CD4-positive, alpha-beta T cell treated with Interleukin-21 for 1 hour (primary cell): Measurements from ENCODE around the gene BTRC.

Experiments
- DNase-seq: peaks from one replicate; pipeline ENCODE4 v3.0.0-alpha.2; 2020

BTRC gene

DNA sequence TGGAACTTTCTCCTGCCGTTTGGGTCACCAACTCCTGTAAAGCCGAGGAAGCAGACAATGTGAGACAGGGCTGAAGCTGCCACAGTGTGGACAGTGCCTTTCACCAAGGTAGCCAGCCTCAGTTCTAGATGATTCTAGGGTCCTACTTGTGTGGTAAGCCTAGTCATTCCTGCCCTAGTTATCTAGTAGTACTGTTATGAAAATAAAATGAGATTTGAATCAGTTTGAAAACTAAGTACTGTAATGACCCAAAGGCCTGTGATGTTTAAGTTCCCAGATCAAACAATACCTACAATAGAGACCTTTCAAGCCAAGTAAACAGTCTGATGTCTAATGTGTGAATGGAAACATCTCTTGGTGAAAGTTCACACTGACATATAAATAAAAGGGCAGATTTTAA is 197.0 kb downstream of the BTRC start:
- no peak for DNase-seq

GRCh38 chr10:101552442-101552841 is 198.5 kb downstream of the BTRC start:
- DNase-seq: no peak

- DNase-seq: no peak
These were observed 203.6 kb downstream of the BTRC start for GRCh38 chr10:101557541-101557940.

GRCh38 chr10:101558204-101558603 is 204.2 kb downstream of the BTRC start:
- DNase-seq: no peak

DNA sequence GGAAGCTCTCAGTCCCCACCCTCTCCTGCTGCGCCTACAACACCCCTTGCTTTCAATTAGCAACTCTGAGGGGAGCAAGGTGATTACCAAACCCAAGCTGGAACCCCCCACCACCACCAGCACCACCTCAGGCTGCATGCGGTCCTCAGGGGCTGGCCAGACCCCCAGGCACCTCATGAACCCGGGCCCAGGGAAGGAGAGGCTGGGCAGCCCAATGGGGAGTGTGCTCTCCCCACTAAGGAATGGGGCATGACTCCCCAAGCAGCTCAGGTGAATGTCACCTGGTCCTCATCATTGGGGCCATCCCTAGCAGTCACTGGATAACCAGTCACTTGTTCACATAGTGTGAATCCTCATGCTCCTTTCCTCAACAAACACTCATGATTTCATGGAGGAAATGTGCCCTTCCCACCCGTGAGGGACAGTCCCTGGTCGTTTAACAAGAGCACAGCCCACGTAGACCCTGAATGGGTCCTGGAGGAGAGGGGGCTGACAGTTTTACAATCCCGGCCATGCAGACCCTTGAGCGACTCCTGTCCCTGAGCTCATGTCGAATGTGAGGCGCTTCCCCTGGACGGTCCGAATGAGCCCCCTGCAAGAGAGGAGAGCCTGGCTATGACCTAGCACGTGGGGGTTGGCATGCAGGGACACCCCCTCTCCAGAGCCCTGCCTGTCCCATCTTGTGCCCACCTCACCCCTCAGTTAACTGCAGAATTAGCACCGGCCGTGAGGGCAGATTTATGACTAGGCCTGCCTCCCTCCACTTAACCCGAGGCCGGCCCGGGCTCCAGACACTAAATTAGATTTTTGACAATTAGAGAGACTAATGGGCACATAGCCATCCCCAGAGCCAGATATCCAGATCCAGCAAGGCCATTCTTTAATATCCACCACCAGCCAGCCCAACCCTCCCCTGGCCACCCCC is 205.0 kb downstream of the BTRC start:
- DNase-seq: no peak

DNA sequence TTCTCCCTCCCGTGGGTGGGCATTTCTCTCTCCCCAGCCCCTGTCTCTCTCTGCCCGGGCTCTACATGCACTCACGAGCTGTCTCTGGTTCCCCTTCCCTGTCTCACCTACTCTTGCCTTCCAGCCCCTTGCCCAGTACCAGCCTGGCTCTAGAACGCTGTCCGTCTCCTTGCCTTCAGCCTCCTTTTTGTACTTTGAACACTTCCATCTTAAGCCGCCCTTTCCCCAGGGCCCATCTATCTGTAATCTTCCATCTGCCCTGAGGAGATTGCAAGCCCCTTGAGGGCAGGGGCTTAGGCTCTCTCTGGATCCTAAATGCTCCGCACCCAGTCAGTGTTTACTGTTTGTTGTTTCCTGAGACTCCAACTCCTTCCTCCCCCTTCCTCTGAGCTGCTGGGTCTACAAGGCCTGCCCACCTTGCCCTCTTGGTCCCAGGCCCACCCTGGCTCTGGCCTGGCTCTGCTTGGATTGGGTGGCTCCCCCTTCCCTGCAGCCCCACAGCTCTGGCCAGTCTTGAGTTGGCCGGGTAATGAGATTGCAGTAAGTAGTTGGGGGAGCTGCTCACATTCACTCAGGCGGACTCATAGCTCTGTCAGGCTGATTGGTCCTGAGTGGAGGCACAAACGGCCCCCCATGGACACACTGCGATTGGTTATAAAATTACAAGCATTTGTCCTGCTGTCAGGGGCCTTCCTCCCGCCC is 205.8 kb downstream of the BTRC start:
- DNase-seq: no peak

DNA sequence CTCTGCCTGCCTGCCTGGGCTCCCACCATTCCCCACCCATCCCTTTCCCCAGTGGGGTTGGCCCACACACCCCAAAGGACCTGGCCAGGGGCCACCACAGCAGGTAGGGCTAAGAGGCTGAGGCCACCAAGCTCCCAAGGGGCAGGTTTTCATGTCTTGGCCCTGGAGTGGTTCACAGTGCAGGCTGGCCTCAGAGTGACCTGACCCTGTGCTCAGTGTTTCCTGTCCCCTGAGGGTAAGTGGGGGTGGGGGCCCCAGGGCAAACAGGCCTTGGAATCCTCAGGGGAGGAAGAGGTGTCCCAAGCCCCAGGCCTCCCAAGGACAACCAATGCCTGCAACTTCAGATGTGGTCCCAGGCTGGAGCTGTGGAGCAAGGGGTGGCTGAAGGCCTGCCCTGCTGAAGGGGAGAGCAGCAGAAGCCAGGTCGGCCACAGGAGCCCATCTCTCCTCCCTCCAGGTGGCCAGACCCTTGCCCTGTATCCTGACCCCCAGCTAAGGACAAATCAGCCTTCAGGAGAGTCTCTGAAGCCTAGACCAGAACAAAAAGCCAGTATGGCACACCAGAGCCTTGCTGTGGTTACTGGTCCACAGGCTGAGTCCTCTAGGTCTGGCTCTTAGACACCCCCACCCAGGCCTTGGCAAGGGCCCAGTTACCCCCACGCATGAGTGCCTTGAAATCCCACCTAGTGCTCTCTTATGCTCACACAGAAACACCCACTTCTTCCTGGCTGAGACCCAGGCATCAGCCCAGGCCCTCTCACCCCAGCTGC is 206.5 kb downstream of the BTRC start:
- DNase-seq: no peak

DNA sequence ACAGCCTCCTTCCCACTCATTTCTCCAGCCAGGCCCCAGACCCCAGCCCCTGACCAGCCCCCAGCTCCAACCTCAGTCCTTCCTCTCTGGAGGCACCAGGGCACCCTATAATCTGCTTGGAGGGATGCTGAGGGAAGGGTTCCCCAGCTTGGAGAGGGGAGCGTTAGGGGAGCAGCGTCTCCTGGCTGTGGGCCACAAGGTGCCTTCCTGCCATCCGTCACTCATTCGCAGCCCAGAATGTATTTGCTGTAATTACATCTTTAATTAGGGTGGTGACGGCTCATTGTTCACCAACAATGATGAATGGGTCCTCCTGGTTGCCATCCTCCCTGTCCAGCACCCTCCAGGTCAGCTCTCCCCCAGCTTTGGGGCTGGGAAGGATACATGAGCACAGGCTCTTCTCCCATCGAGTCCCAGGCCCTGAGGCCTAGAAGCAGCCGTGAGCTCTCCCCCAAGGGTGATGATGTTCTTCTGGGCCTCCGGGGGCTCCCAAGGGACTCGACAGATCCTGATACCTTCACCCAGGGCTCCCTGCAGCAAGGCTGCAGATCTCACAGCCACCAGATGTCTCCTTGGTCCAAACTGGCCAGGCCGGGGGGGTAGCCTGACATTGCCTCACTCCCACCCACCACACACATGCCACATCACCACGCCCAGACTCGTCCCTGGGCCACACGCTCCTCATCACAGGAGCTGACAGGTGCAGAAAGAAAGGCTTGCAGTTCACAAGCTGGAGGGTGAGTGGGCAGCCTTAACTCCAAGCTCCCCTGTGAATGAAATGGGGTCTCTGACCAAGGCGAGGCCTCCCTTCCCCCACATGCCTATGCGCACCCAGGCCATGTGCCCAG is 207.3 kb downstream of the BTRC start:
- no peak for DNase-seq

- no peak for DNase-seq
These were observed 208.3 kb downstream of the BTRC start for GRCh38 chr10:101562231-101562630.

GRCh38 chr10:101563007-101563406 is 209.0 kb downstream of the BTRC start:
- DNase-seq: no peak

DNA sequence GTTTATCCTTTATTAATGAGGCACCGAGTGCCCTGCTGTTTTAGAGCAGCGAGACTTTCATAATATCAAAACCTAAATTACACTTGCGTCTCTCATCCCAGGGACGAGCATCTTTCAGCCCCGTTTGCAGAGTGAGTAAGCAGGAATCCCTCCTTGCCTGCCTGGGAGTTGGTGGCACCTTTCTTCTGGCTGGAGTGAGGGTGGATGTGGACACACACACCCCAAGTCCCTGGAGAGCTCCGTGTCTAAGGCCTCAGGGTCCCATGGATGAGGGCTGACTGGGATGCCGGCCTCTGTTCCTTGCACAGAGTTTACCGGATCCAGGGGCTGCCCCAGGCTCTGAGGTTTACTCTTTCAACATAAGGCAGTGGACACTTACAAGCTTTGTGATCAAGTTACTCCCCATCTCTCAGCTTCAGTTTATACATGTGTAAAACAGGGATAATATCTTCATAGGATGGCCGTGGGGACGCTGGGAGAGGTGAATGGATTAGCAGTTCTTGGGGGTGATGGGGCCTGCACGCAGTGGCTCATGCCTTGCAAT is 209.6 kb downstream of the BTRC start:
- DNase-seq: no peak

DNA sequence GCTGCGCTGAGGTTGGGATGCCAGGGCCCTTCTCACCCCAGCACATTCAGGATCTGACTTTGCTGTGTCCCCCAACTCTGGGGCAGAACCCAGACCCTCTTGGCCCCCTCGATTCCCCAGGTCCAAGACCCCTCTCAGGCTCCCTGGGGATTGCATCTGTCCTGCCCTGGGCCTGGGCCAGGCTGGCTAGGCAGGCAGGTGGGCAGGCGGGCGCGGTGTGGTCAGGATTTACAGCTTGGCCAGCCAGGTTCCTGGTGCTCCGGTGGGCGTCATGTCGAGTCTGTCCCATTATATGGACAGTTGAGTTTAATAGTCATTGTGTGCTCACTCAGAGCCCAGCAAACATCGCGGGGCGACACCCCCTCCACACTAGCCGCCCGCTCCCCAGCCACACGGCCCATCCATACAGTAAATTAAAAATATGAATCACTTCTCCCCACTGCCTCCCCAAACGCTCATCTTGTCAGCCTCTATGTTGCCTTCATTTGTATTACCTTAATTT is 210.6 kb downstream of the BTRC start:
- no peak for DNase-seq

- DNase-seq: no peak
These were observed 211.5 kb downstream of the BTRC start for GRCh38 chr10:101565370-101565900.

- no peak for DNase-seq
These were observed 212.0 kb downstream of the BTRC start for GRCh38 chr10:101565936-101566332.

- no peak for DNase-seq
These were observed 212.6 kb downstream of the BTRC start for GRCh38 chr10:101566333-101567164.

GRCh38 chr10:101567165-101568006 is 213.4 kb downstream of the BTRC start:
- no peak for DNase-seq

- DNase-seq: no peak
These were observed 214.2 kb downstream of the BTRC start for GRCh38 chr10:101568054-101568745.

DNA sequence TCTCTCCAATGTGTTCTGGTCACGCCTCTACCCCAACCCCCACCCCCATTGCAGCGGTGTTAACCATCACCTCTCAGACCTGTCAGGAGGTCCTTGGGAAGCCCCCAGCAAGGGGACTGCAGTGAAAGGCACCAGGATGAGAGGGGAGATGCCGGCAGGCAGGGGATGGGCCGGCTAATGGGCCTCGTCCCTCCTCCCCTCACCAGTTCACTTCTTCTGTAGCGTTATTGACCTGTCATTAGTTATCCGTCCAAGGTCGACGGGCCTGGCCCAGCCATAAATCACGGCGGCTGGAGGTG is 215.3 kb downstream of the BTRC start:
- DNase-seq: no peak
